NCI-H2029 (cell line): ENCODE data around the gene LDLRAD3.

Experiments used
- DNase-seq: peaks from one replicate; lab custom pipeline; 2025; lab: John Stamatoyannopoulos, UW

Gene LDLRAD3

DNA sequence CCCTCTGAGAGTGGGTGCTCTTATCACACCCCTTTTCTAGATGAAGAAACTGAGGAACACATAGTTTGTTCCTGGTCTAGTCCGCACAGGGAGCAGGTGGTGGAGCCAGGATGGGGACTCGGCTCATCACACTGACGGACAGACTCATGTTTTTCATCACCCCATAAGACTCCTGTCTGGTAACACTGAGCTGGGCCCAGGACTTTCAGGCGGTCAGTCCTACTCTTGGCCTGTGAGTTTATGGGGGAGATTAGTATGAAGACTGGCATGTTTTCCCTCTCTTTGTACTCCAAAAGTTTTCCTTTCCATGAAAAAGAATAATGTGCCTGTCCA lies 160.8 kb downstream of the LDLRAD3 start:
- DNase-seq: no peak

DNA sequence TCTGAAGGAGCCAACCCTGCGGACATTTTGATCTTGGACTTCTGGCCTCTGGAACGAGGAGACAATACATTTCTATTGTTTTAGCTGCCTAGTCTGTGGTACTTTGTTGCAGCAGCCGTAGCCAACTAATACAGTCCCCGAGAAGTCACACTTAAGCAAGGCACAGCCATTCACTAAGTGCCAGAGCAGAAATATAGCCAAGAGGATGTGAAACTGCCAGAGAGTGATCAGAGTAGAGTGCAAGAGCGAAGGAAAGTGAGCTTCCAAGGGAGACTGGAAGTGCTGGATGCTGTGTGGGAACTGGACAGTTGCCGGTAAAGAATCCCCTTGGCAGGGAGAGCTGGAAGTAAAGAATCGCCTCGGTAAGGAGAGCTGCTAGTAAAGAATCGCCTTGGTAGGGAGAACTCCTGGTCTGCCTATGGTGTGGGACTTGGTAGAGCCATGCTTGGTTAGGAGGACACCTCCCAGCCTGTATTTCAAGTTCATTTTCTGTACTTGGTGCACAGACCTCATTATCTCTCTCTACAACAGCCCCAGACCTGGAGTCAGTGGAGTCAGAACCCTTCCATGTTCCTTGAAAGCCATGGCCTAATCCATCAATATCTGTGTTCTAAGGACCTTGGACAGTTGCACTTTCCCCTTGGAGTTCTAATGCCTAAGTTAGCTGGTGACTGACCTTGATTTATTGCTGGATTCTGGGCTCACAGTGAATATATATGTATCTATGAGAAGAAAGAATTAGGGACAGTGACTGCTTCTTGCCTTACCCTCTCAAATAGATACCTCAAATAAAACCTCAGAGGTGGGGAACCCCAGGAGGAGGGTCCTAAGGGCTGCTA lies 162.1 kb downstream of the LDLRAD3 start:
- no peak for DNase-seq

GRCh38 chr11:36107547-36107946 lies 163.7 kb downstream of the LDLRAD3 start:
- DNase-seq: no peak

DNA sequence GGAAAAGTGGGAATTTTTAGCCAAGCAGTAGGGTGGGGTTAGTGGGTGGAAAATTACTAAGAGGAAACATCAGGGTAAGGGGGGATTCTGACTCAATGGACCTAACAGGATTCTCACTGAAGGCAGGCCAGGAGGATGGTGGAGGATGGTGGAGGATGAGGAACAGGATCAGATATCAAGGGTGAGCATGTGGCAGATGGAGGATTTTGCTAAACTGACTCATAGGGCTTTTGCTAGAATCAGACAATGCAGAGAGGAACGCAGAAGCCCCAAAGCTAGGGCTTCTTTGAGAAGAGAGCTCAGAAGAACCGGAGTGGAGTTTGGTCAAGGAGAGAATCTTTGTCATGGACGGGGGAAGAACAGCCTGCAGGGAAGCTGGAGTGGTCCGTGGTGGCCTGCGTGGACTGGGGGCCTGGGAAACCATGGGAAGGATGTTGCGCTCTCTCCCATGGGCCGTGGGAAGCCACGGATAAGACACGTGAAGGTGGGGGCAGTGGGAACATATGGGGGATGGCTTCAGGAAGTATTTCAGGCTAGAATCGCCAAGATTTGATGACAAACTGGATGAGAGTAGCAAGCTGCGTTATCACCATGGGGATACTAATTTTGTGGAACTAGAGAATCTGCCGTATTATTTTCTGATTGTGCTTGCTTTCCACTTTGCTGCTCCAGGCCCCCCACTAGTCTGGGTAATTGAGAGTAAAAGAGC lies 165.2 kb downstream of the LDLRAD3 start:
- no peak for DNase-seq

DNA sequence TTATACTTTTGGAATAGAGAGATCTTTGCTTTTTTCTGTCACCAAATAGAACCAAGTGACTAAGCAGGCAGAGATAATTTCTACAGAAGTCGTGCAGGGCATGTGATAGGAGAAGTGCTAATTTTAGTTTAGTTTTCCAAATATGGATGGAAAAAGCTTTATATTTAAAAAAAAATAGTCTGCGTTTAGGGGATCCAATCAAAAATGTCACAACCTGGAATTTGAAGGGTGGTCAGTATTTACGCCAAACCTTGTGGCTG lies 165.7 kb downstream of the LDLRAD3 start:
- DNase-seq: no peak

GRCh38 chr11:36109850-36110606 lies 166.2 kb downstream of the LDLRAD3 start:
- DNase-seq: no peak

- DNase-seq: no peak
Measured at GRCh38 chr11:36110668-36111410, 167.0 kb downstream of the LDLRAD3 start.

DNA sequence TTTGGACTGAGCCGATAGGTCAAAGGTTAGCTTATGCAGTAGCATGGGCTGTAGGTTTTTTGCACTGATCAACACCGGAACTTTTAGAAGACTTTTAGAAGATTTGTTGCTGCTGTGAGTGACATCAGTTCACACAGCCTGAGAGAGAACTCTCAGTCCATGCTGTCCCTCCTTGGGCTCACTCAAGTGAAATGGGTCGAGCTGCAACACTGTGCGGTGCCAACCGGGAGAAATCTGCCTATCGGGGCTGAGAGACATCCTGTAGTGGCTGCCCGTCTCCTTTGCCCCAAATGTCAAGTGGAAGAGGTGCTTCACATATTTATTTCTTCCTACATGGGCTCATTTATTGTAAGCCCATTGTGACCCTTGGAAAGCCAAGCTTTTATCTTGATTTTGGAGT lies 170.2 kb downstream of the LDLRAD3 start:
- DNase-seq: no peak

GRCh38 chr11:36115378-36115801 lies 171.5 kb downstream of the LDLRAD3 start:
- no peak for DNase-seq

- DNase-seq: no peak
Measured at GRCh38 chr11:36116161-36116560, 172.3 kb downstream of the LDLRAD3 start.

GRCh38 chr11:36118084-36118483 lies 174.2 kb downstream of the LDLRAD3 start:
- no peak for DNase-seq

DNA sequence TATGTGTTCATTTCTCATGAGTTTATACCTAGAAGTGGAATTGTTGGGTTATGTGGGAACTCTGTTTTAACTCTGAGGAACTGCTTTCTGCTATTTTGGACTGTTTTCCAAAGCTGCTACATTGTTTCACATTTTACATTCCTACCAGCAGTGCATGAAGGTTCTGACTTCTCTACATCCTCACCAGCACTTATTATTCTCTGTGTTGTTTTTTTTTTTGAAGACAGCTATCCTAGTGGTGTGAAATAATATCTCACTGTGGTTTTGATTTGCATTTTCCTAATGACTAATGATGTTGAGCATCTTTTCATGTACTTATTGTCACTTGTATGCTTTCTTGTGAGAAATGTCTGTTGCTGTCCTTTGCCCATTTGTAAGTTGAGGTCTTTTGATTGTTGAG lies 175.4 kb downstream of the LDLRAD3 start:
- no peak for DNase-seq

GRCh38 chr11:36121054-36121453 lies 177.2 kb downstream of the LDLRAD3 start:
- no peak for DNase-seq

DNA sequence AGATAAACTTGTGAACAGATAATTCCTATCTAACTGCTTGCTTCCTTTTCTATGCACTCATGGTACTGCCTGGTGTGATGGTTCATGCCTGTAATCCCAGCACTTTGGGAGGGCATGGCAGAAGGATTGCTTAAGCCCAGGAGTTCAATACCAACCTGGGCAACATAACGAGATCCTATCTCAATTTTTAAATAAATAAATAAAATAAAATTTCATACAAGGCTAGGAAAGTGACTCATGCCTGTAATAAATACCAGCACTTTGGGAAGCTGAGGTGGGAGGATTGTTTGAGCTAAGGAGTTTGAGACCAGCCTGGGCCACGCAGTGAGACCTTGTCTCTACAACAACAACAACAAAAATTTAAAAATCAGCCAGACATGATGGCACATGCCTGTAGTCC lies 178.8 kb downstream of the LDLRAD3 start:
- DNase-seq: no peak

DNA sequence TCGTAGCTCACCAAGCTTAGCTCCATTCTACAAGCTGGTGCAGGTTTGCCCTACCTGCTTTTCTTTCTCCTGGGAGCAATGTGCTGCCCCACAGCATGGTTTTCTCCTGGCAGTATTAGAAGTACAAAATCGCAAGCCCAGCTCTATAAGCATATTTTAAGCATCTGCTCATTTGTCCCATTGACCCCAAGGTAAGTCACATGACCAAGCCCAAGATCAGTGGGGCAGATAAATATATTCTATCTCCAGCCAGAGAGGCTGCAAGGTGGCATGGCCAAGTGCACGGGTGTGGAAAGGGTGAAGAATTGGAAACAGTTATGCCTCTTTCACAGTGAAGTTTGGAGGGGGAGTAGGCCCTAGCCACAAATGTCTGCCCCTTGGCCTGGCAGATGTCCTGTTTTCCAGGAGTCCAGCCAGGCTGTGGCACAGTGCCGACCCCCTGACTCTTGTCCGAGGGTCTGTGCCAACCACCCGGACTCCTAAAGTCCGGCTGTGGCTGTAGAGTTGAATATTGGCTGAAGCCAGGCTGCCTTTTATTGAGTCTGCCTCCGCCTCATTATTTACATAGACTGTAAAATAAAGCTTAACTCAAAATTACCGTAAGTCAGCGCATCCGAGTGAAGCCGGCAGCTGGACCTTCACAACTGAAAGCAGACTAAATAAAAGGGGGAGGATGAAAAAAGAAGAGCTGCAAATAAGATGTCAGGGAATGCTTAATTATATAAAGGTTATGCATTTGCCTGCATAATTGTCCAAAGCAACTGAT lies 179.7 kb downstream of the LDLRAD3 start:
- no peak for DNase-seq

DNA sequence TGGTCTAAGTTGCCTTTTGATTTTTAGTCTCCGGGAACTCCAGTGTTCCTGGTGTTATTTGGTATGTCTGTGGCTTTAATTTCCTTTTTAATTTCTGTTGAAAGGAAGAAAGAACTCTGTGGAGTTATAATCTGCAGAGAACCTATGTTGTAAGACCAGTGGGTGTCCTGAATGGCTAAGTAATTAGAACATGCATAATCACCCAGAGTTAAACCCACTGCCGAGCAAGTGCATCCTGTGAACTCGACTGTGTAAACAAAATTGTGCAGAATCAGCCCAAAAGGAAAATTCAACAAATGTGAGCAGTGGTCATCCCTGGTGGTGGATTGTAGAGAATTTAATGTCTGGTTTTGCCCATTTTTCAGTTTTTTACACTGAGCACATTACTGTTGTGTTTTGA lies 182.8 kb downstream of the LDLRAD3 start:
- DNase-seq: no peak

GRCh38 chr11:36127550-36127949 lies 183.7 kb downstream of the LDLRAD3 start:
- DNase-seq: no peak

GRCh38 chr11:36129955-36130354 lies 186.1 kb downstream of the LDLRAD3 start:
- no peak for DNase-seq

GRCh38 chr11:36130401-36130800 lies 186.5 kb downstream of the LDLRAD3 start:
- no peak for DNase-seq

DNA sequence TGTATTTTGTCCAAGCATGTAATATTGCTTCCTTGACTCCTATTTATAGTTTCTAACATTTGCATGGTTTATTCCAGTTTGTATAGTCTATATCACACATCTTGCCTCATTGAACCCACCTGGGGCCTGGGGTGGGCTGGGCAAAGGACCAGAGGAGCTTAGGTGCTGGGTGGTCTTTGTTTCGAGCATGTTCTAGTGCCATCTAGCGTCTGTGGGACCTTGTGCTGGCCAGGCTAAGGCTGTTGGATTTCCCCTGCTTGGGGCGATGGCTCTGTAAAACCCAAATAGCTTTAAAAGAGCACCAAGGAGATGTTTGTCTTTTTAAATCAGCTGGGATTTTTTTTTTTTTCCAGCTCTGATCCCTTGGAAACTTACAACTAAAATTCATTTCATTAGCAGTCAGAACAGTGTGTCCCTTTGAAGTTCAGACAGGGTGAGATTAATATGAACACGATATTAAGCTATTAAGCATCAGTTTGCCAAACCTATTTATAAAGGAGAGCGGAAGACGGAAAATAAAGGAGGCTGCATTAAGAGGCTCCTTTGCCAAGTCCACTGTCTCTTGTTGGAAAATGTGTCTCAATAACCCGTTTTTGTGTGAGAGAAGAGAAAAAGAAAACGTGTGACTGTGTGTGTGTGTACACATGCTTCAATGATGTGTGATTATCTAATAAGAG lies 188.0 kb downstream of the LDLRAD3 start:
- DNase-seq: no peak

DNA sequence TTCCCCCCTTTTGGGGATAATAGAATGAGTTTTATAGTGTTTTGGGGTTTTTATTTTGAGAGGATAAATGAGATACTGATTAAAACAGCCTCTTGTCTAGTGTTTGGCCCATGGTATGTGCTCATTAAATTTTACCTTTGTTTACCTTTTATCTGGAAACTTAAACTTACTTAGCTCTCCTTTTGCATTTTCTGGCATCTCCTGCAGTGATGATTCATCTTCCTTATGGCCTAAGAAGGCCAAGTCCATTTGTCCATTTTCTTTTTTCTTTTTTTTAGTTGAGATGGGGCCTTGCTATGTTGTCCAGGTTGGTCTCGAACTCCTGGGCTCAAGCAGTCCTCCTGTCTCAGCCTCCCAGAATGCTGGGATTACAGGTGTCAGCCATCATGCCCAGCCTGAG lies 189.1 kb downstream of the LDLRAD3 start:
- no peak for DNase-seq
